ENCODE measurements around the gene RPL38. TPM values are rescaled to one million over a fixed set of nuclear protein-coding genes. Genes with fewer than 3 reads are reported as not detected.

Gene RPL38
- total RNA-seq, 1 donor from 2014 or later: 967 TPM

- peaks cover 42% of the 10 kb centered on the region for H3K4me1 Mint-ChIP-seq
- peak overlapping the region; percentile 100 for H3K4me3 Mint-ChIP-seq
- no peaks in the 10 kb centered on the region for H3K9me3 Mint-ChIP-seq
- peaks cover 16% of the 10 kb centered on the region for H3K27me3 Mint-ChIP-seq (ENCODE audit: low read depth)
- TF ChIP-seq CTCF (conservative IDR thresholded peaks at IDR 0.05): no peak
- DNase-seq (ENCODE audit: low read depth, low spot score): no peak
- H3K27ac Mint-ChIP-seq (ENCODE audit: unreplicated experiment): no peak overlapping the region
- H3K36me3 Mint-ChIP-seq (ENCODE audit: low read depth): peaks cover 17% of the 10 kb centered on the region
Measured at GRCh38 chr17:74202938-74203337, 540 bp upstream of the RPL38 start.

- no peak for TF ChIP-seq CTCF (conservative IDR thresholded peaks at IDR 0.05)
- Mint-ChIP-seq H3K27ac (ENCODE audit: unreplicated experiment) (peak overlapping the region; percentile 100), H3K27me3 (ENCODE audit: low read depth) (peaks cover 16% of the 10 kb centered on the region), H3K4me1 (peaks cover 46% of the 10 kb centered on the region), H3K9me3 (no peaks in the 10 kb centered on the region), H3K36me3 (ENCODE audit: low read depth) (peaks cover 25% of the 10 kb centered on the region), H3K4me3 (peak overlapping the region; percentile 100)
- no peak for DNase-seq (ENCODE audit: low read depth, low spot score)
Measured at GRCh38 chr17:74204474-74204873, 996 bp downstream of the RPL38 start.

GRCh38 chr17:74205274-74205673 lies 1.8 kb downstream of the RPL38 start:
- H3K9me3 Mint-ChIP-seq: no peaks in the 10 kb centered on the region
- H3K4me3 Mint-ChIP-seq: peak overlapping the region; percentile 100
- peaks cover 29% of the 10 kb centered on the region for H3K36me3 Mint-ChIP-seq (ENCODE audit: low read depth)
- TF ChIP-seq CTCF (conservative IDR thresholded peaks at IDR 0.05): no peak
- peaks cover 47% of the 10 kb centered on the region for H3K4me1 Mint-ChIP-seq
- H3K27ac Mint-ChIP-seq (ENCODE audit: unreplicated experiment): peak overlapping the region; percentile 52
- no peak for DNase-seq (ENCODE audit: low read depth, low spot score)
- peaks cover 15% of the 10 kb centered on the region for H3K27me3 Mint-ChIP-seq (ENCODE audit: low read depth)

- H3K4me3 Mint-ChIP-seq: peak overlapping the region; percentile 85
- H3K36me3 Mint-ChIP-seq (ENCODE audit: low read depth): peaks cover 33% of the 10 kb centered on the region
- no peaks in the 10 kb centered on the region for H3K9me3 Mint-ChIP-seq
- H3K27ac Mint-ChIP-seq (ENCODE audit: unreplicated experiment): peak overlapping the region; percentile 31
- DNase-seq (ENCODE audit: low read depth, low spot score): no peak
- H3K4me1 Mint-ChIP-seq: peaks cover 58% of the 10 kb centered on the region
- no peak for TF ChIP-seq CTCF (conservative IDR thresholded peaks at IDR 0.05)
- peaks cover 20% of the 10 kb centered on the region for H3K27me3 Mint-ChIP-seq (ENCODE audit: low read depth)
Measured at GRCh38 chr17:74206332-74206818, 2.9 kb downstream of the RPL38 start.

- H3K36me3 Mint-ChIP-seq (ENCODE audit: low read depth): peaks cover 28% of the 10 kb centered on the region
- H3K4me1 Mint-ChIP-seq: peaks cover 67% of the 10 kb centered on the region
- H3K27ac Mint-ChIP-seq (ENCODE audit: unreplicated experiment): peak overlapping the region; percentile 98
- peak; percentile 96 for TF ChIP-seq CTCF (conservative IDR thresholded peaks at IDR 0.05)
- H3K4me3 Mint-ChIP-seq: peak overlapping the region; percentile 89
- no peaks in the 10 kb centered on the region for H3K9me3 Mint-ChIP-seq
- DNase-seq (ENCODE audit: low read depth, low spot score): peak; percentile 68
- peaks cover 50% of the 10 kb centered on the region for H3K27me3 Mint-ChIP-seq (ENCODE audit: low read depth)
Measured at GRCh38 chr17:74210191-74211140, 7.0 kb downstream of the RPL38 start.
